ENCODE results near the gene NDUFA7. TPM values are rescaled to one million over a fixed set of nuclear protein-coding genes. Genes with fewer than 3 reads are reported as not detected.

Gene NDUFA7
- total RNA-seq, 1 donor from 2014 or later, result 39.9 TPM

DNA sequence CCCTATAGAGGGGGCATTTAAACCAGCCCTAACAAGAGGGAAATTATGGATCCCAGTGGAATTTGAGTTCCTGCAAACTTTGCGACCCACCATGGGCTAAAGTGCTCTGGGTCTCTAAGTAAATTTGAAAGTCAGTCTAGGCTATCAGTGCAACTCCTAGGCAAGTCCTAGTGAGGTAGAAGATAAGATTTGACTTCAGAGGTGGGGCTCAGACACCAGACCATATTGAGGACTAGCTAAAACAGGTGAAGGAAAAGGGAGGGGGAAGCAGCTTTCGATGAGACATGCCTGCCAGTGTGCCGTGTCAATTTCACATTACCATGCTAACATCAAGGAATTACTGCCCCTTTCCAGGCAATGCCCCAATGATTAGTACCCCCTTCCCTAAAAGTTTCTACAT lies 51.5 kb downstream of the NDUFA7 start:
- DNase-seq (ENCODE audit: low spot score), result no peak

DNA sequence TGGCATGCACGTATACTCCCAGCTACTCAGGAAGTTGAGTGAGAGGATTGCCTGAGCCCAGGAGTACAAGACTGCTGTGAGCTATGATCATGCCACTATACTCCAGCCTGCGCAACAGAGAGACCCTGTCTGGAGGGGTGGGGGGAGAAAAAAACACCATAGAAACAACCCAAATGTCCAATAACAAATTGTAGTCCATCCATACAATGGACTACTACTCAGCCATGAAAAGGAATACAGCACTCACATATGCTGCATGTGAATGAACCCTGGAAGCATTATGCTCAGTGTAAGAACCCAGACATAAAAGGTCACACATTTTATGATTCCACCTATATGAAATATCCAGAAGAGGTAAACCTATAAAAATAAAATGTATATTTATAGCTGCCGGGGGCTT lies 55.3 kb downstream of the NDUFA7 start:
- DNase-seq (ENCODE audit: low spot score), result no peak

DNA sequence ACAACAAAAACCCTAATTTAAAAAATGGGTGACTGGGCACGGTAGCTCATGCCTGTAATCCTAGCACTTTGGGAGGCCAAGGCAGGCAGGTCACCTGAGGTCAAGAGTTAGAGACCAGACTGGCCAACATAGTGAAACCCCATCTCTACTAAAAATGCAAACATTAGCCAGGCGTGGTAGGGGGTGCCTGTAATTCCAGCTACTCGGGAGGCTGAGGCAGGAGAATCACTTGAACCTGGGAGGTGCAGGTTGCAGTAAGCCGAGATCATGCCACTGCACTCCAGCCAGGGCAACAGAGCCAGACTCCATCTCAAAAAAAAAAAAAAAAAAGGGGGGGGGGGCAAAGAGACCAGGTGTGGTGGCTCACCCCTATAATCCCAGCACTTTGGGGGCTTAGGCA lies 56.9 kb downstream of the NDUFA7 start:
- DNase-seq (ENCODE audit: low spot score), result peak; percentile 43

DNA sequence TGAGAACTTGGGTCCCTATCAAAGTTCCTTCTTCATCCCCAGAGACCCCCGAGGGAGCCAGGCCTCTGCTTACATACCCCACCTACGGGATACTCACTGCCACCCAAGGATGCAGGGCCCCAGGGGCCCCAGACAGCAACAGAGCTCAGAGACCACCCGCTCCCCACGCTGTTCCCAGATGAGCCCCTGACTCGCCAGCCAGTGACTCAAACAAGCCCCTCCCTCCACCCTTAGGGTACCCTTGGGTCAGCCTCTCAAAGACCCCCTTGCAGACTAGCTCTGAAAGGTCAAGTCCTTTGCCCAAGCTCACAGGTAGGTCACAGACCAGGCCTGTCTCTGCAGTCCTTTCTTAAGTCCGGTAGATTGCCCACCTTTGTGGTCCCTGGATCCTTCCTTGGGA lies 58.7 kb downstream of the NDUFA7 start:
- DNase-seq (ENCODE audit: low spot score), result no peak

DNA sequence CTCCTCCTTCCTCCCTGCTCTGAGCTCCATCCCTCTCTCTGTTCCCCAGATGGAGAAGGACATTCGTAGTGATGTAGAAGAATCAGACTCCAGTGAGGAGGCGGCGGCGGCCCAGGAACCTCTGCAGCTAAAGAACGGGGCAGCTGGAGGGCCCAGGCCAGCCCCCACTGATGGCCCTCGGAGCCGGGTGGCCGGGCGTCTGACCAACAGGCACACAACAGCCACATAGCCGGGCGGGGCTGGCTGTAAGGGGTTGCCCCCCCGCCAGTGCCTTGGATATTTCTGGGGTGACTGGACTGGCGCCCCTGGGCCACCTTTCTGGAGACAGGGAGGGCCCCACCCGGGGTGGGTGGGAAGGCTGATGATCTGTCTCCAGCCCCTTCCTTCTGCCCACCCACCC lies 59.3 kb downstream of the NDUFA7 start:
- no peak for DNase-seq (ENCODE audit: low spot score)

DNA sequence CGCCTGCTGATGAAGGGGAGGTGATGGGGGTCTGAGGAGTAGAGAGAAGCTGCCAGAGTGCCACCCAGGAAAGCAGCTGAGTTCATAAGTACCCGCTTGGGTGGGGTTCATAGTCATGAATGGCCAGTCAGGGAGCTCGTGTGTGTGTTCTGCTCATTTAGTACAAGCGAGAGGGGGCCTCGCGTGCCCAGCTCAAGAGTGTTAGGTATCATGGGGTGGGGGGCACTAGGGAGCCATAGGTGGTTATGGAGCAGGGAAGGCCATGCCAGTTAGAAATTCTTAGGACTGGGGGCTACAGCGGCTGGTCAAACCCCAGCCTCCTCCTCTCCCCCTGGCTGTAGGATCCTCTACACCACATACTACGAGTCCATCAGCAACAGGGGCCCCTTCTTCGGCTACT lies 59.8 kb downstream of the NDUFA7 start:
- DNase-seq (ENCODE audit: low spot score), result no peak

Other genes starting within 250 kb of the NDUFA7 start
- gene FBN3, start 171.8 kb downstream of the NDUFA7 start, total RNA-seq, result not detected
- 41.5 TPM for gene CERS4, start 112.0 kb downstream of the NDUFA7 start, total RNA-seq
- gene CD320, start 13.0 kb downstream of the NDUFA7 start, total RNA-seq, result 55.2 TPM
- 1,239 TPM for gene RPS28, start 121 bp upstream of the NDUFA7 start, total RNA-seq
- 28.6 TPM for gene KANK3, start 21.9 kb upstream of the NDUFA7 start, total RNA-seq
- gene ANGPTL4, start 42.8 kb upstream of the NDUFA7 start, total RNA-seq, result 753 TPM
- gene RAB11B, start 69.0 kb upstream of the NDUFA7 start, total RNA-seq, result 100 TPM
- gene MARCHF2, start 91.9 kb upstream of the NDUFA7 start, total RNA-seq, result 101 TPM
- gene HNRNPM, start 123.6 kb upstream of the NDUFA7 start, total RNA-seq, result 145 TPM
- gene PRAM1, start 181.3 kb upstream of the NDUFA7 start, total RNA-seq, result 4.5 TPM
- 18.5 TPM for gene ZNF414, start 192.8 kb upstream of the NDUFA7 start, total RNA-seq